ENCODE data around the gene CHI3L1.

CHI3L1 gene

GRCh38 chr1:203153051-203153988 is 33.2 kb downstream of the CHI3L1 start:
- Histone ChIP-seq H3K27ac (ENCODE audit: low read depth, low read length) (no peak overlapping the region), H3K9ac (ENCODE audit: low read length in 5 of 5) (no peak overlapping the region), H3K4me3 (ENCODE audit: low read depth in 1 of 5, low read length in 5 of 5) (no peak overlapping the region), H3K27me3 (ENCODE audit: control insufficient read depth in 5 of 5, insufficient read depth in 4 of 5, low read length in 5 of 5) (no peaks in the 10 kb centered on the region), H3K9me3 (ENCODE audit: control insufficient read depth in 5 of 5, low read length in 5 of 5) (peaks cover 0 to 1% (median 0%) of the 10 kb centered on the region in 5 donors), H3K4me1 (ENCODE audit: control insufficient read depth in 5 of 5, insufficient read depth in 5 of 5, low read length in 5 of 5) (peaks cover 0 to 25% (median 7%) of the 10 kb centered on the region in 5 donors), H3K36me3 (ENCODE audit: control insufficient read depth in 5 of 5, insufficient read depth in 5 of 5, low read length in 5 of 5) (no peaks in the 10 kb centered on the region)

- Histone ChIP-seq H3K9ac (ENCODE audit: low read length in 5 of 5) (no peak overlapping the region), H3K27ac (ENCODE audit: low read depth, low read length) (no peak overlapping the region), H3K27me3 (ENCODE audit: control insufficient read depth in 5 of 5, insufficient read depth in 4 of 5, low read length in 5 of 5) (no peaks in the 10 kb centered on the region), H3K9me3 (ENCODE audit: control insufficient read depth in 5 of 5, low read length in 5 of 5) (no peaks in the 10 kb centered on the region), H3K4me1 (ENCODE audit: control insufficient read depth in 5 of 5, insufficient read depth in 5 of 5, low read length in 5 of 5) (peaks cover 0 to 28% (median 7%) of the 10 kb centered on the region in 5 donors), H3K36me3 (ENCODE audit: control insufficient read depth in 5 of 5, insufficient read depth in 5 of 5, low read length in 5 of 5) (no peaks in the 10 kb centered on the region), H3K4me3 (ENCODE audit: low read depth in 1 of 5, low read length in 5 of 5) (no peak overlapping the region)
Measured at GRCh38 chr1:203152158-203153034, 34.1 kb downstream of the CHI3L1 start.

GRCh38 chr1:203151362-203152157 is 34.9 kb downstream of the CHI3L1 start:
- H3K9me3 ChIP-seq (ENCODE audit: control insufficient read depth in 5 of 5, low read length in 5 of 5): no peaks in the 10 kb centered on the region
- H3K27me3 ChIP-seq (ENCODE audit: control insufficient read depth in 5 of 5, insufficient read depth in 4 of 5, low read length in 5 of 5): no peaks in the 10 kb centered on the region
- no peak overlapping the region for H3K4me3 ChIP-seq (ENCODE audit: low read depth in 1 of 5, low read length in 5 of 5)
- no peaks in the 10 kb centered on the region for H3K36me3 ChIP-seq (ENCODE audit: control insufficient read depth in 5 of 5, insufficient read depth in 5 of 5, low read length in 5 of 5)
- H3K4me1 ChIP-seq (ENCODE audit: control insufficient read depth in 5 of 5, insufficient read depth in 5 of 5, low read length in 5 of 5): peaks cover 0 to 34% (median 7%) of the 10 kb centered on the region in 5 donors
- H3K9ac ChIP-seq (ENCODE audit: low read length in 5 of 5): no peak overlapping the region
- no peak overlapping the region for H3K27ac ChIP-seq (ENCODE audit: low read depth, low read length)

- Histone ChIP-seq H3K9ac (ENCODE audit: low read length in 5 of 5) (no peak overlapping the region), H3K4me3 (ENCODE audit: low read depth in 1 of 5, low read length in 5 of 5) (no peak overlapping the region), H3K27me3 (ENCODE audit: control insufficient read depth in 5 of 5, insufficient read depth in 4 of 5, low read length in 5 of 5) (no peaks in the 10 kb centered on the region), H3K9me3 (ENCODE audit: control insufficient read depth in 5 of 5, low read length in 5 of 5) (no peaks in the 10 kb centered on the region), H3K27ac (ENCODE audit: low read depth, low read length) (no peak overlapping the region), H3K4me1 (ENCODE audit: control insufficient read depth in 5 of 5, insufficient read depth in 5 of 5, low read length in 5 of 5) (peaks cover 0 to 41% (median 7%) of the 10 kb centered on the region in 5 donors), H3K36me3 (ENCODE audit: control insufficient read depth in 5 of 5, insufficient read depth in 5 of 5, low read length in 5 of 5) (no peaks in the 10 kb centered on the region)
Measured at GRCh38 chr1:203150511-203151297, 35.8 kb downstream of the CHI3L1 start.

GRCh38 chr1:203149188-203149840 is 37.2 kb downstream of the CHI3L1 start:
- Histone ChIP-seq H3K27me3 (ENCODE audit: control insufficient read depth in 5 of 5, insufficient read depth in 4 of 5, low read length in 5 of 5) (no peaks in the 10 kb centered on the region), H3K4me1 (ENCODE audit: control insufficient read depth in 5 of 5, insufficient read depth in 5 of 5, low read length in 5 of 5) (peaks cover 0 to 44% (median 7%) of the 10 kb centered on the region in 5 donors), H3K27ac (ENCODE audit: low read depth, low read length) (no peak overlapping the region), H3K4me3 (ENCODE audit: low read depth in 1 of 5, low read length in 5 of 5) (no peak overlapping the region), H3K36me3 (ENCODE audit: control insufficient read depth in 5 of 5, insufficient read depth in 5 of 5, low read length in 5 of 5) (no peaks in the 10 kb centered on the region), H3K9me3 (ENCODE audit: control insufficient read depth in 5 of 5, low read length in 5 of 5) (no peaks in the 10 kb centered on the region), H3K9ac (ENCODE audit: low read length in 5 of 5) (peak overlapping the region in 1 of 5 donors; percentile 13)

GRCh38 chr1:203148579-203148978 is 37.9 kb downstream of the CHI3L1 start:
- Histone ChIP-seq H3K9ac (ENCODE audit: low read length in 5 of 5) (no peak overlapping the region), H3K4me1 (ENCODE audit: control insufficient read depth in 5 of 5, insufficient read depth in 5 of 5, low read length in 5 of 5) (peaks cover 0 to 45% (median 10%) of the 10 kb centered on the region in 5 donors), H3K27ac (ENCODE audit: low read depth, low read length) (no peak overlapping the region), H3K4me3 (ENCODE audit: low read depth in 1 of 5, low read length in 5 of 5) (no peak overlapping the region), H3K9me3 (ENCODE audit: control insufficient read depth in 5 of 5, low read length in 5 of 5) (no peaks in the 10 kb centered on the region), H3K36me3 (ENCODE audit: control insufficient read depth in 5 of 5, insufficient read depth in 5 of 5, low read length in 5 of 5) (no peaks in the 10 kb centered on the region), H3K27me3 (ENCODE audit: control insufficient read depth in 5 of 5, insufficient read depth in 4 of 5, low read length in 5 of 5) (no peaks in the 10 kb centered on the region)

- Histone ChIP-seq H3K9ac (ENCODE audit: low read length in 5 of 5) (no peak overlapping the region), H3K4me3 (ENCODE audit: low read depth in 1 of 5, low read length in 5 of 5) (no peak overlapping the region), H3K27me3 (ENCODE audit: control insufficient read depth in 5 of 5, insufficient read depth in 4 of 5, low read length in 5 of 5) (no peaks in the 10 kb centered on the region), H3K9me3 (ENCODE audit: control insufficient read depth in 5 of 5, low read length in 5 of 5) (no peaks in the 10 kb centered on the region), H3K27ac (ENCODE audit: low read depth, low read length) (no peak overlapping the region), H3K36me3 (ENCODE audit: control insufficient read depth in 5 of 5, insufficient read depth in 5 of 5, low read length in 5 of 5) (no peaks in the 10 kb centered on the region), H3K4me1 (ENCODE audit: control insufficient read depth in 5 of 5, insufficient read depth in 5 of 5, low read length in 5 of 5) (peaks cover 0 to 48% (median 14%) of the 10 kb centered on the region in 5 donors)
Measured at GRCh38 chr1:203148127-203148526, 38.4 kb downstream of the CHI3L1 start.

GRCh38 chr1:203147376-203147775 is 39.1 kb downstream of the CHI3L1 start:
- Histone ChIP-seq H3K27me3 (ENCODE audit: control insufficient read depth in 5 of 5, insufficient read depth in 4 of 5, low read length in 5 of 5) (no peaks in the 10 kb centered on the region), H3K27ac (ENCODE audit: low read depth, low read length) (no peak overlapping the region), H3K9ac (ENCODE audit: low read length in 5 of 5) (no peak overlapping the region), H3K36me3 (ENCODE audit: control insufficient read depth in 5 of 5, insufficient read depth in 5 of 5, low read length in 5 of 5) (no peaks in the 10 kb centered on the region), H3K9me3 (ENCODE audit: control insufficient read depth in 5 of 5, low read length in 5 of 5) (no peaks in the 10 kb centered on the region), H3K4me1 (ENCODE audit: control insufficient read depth in 5 of 5, insufficient read depth in 5 of 5, low read length in 5 of 5) (peaks cover 0 to 54% (median 17%) of the 10 kb centered on the region in 5 donors), H3K4me3 (ENCODE audit: low read depth in 1 of 5, low read length in 5 of 5) (no peak overlapping the region)

All from subcutaneous abdominal adipose tissue (tissue), 5 donors.